ENCODE measurements around the gene TMCC3.
"Not testable (repeated sequence)": the region's sequence is repeated elsewhere in the genome, so short reads cannot be mapped to it uniquely, and the experiment has no call there.

TMCC3 gene

GRCh38 chr12:94650143-94651056, at the start of gene TMCC3:
Gene TMCC3, minus strand, starts transcription at chr12:94650557. Its CDS starts 127 bp downstream, at chr12:94650430.
- in situ Hi-C loops (cut with MboI; ENCODE audit: low sequenced_read_pairs): no loop called here

- in situ Hi-C loops (cut with MboI; ENCODE audit: low sequenced_read_pairs): no loop called here
Observed at GRCh38 chr12:94699801-94700200, 49.4 kb upstream of the TMCC3 start.

- in situ Hi-C loops (cut with MboI; ENCODE audit: low sequenced_read_pairs): no loop called here
Observed at GRCh38 chr12:94698578-94698977, 48.2 kb upstream of the TMCC3 start.

GRCh38 chr12:94697631-94698030, 47.3 kb upstream of the TMCC3 start:
- in situ Hi-C loops (cut with MboI; ENCODE audit: low sequenced_read_pairs): no loop called here

GRCh38 chr12:94694732-94695131, 44.4 kb upstream of the TMCC3 start:
- in situ Hi-C loops (cut with MboI; ENCODE audit: low sequenced_read_pairs): no loop called here

- in situ Hi-C loops (cut with MboI; ENCODE audit: low sequenced_read_pairs): not testable (repeated sequence)
Observed at GRCh38 chr12:94692826-94693225, 42.5 kb upstream of the TMCC3 start.

GRCh38 chr12:94690198-94690771, 39.9 kb upstream of the TMCC3 start:
- in situ Hi-C loops (cut with MboI; ENCODE audit: low sequenced_read_pairs): no loop called here

- in situ Hi-C loops (cut with MboI; ENCODE audit: low sequenced_read_pairs): no loop called here
Observed at GRCh38 chr12:94689646-94690036, 39.3 kb upstream of the TMCC3 start.

- in situ Hi-C loops (cut with MboI; ENCODE audit: low sequenced_read_pairs): no loop called here
Observed at GRCh38 chr12:94689002-94689645, 38.8 kb upstream of the TMCC3 start.

- in situ Hi-C loops (cut with MboI; ENCODE audit: low sequenced_read_pairs): no loop called here
Observed at GRCh38 chr12:94687891-94688290, 37.5 kb upstream of the TMCC3 start.

- in situ Hi-C loops (cut with MboI; ENCODE audit: low sequenced_read_pairs): no loop called here
Observed at GRCh38 chr12:94686834-94687628, 36.7 kb upstream of the TMCC3 start.

- in situ Hi-C loops (cut with MboI; ENCODE audit: low sequenced_read_pairs): no loop called here
Observed at GRCh38 chr12:94684416-94685142, 34.2 kb upstream of the TMCC3 start.

- in situ Hi-C loops (cut with MboI; ENCODE audit: low sequenced_read_pairs): no loop called here
Observed at GRCh38 chr12:94679554-94680195, 29.3 kb upstream of the TMCC3 start.

- in situ Hi-C loops (cut with MboI; ENCODE audit: low sequenced_read_pairs): no loop called here
Observed at GRCh38 chr12:94678849-94679248, 28.5 kb upstream of the TMCC3 start.

- in situ Hi-C loops (cut with MboI; ENCODE audit: low sequenced_read_pairs): no loop called here
Observed at GRCh38 chr12:94678379-94678778, 28.0 kb upstream of the TMCC3 start.

GRCh38 chr12:94677778-94678177, 27.4 kb upstream of the TMCC3 start:
- in situ Hi-C loops (cut with MboI; ENCODE audit: low sequenced_read_pairs): no loop called here

GRCh38 chr12:94676922-94677321, 26.6 kb upstream of the TMCC3 start:
- in situ Hi-C loops (cut with MboI; ENCODE audit: low sequenced_read_pairs): no loop called here

GRCh38 chr12:94676031-94676641, 25.8 kb upstream of the TMCC3 start:
- in situ Hi-C loops (cut with MboI; ENCODE audit: low sequenced_read_pairs): no loop called here

GRCh38 chr12:94674835-94675234, 24.5 kb upstream of the TMCC3 start:
- in situ Hi-C loops (cut with MboI; ENCODE audit: low sequenced_read_pairs): no loop called here

All from HL-60/S4 treated with phorbol 12-myristate 13-acetate at 8.2 ng/mL for 4 days and 3 days (cell line).